ENCODE results near the gene DYNLT1. TPM values are rescaled to one million over a fixed set of nuclear protein-coding genes. Genes with fewer than 3 reads are reported as not detected.
"Not testable (repeated sequence)": the region's sequence is repeated elsewhere in the genome, so short reads cannot be mapped to it uniquely, and the experiment has no call there.

DYNLT1 gene
- total RNA-seq, 1 donor from 2014 or later, result 109 TPM

GRCh38 chr6:158642097-158642601 is 2.4 kb downstream of the DYNLT1 start:
- DNase-seq (ENCODE audit: low read depth), result peak; percentile 99

- DNase-seq (ENCODE audit: low read depth), result no peak
Measured at GRCh38 chr6:158640519-158640918, 4.0 kb downstream of the DYNLT1 start.

GRCh38 chr6:158639056-158639455 is 5.5 kb downstream of the DYNLT1 start:
- no peak for DNase-seq (ENCODE audit: low read depth)

- no peak for DNase-seq (ENCODE audit: low read depth)
Measured at GRCh38 chr6:158638324-158638854, 6.2 kb downstream of the DYNLT1 start.

GRCh38 chr6:158636778-158637177 is 7.8 kb downstream of the DYNLT1 start:
- no peak for DNase-seq (ENCODE audit: low read depth)

- DNase-seq (ENCODE audit: low read depth), result no peak
Measured at GRCh38 chr6:158635427-158636073, 9.0 kb downstream of the DYNLT1 start.

- no peak for DNase-seq (ENCODE audit: low read depth)
Measured at GRCh38 chr6:158634695-158635426, 9.7 kb downstream of the DYNLT1 start.

GRCh38 chr6:158633127-158633526 is 11.4 kb downstream of the DYNLT1 start:
- DNase-seq (ENCODE audit: low read depth), result no peak

- DNase-seq (ENCODE audit: low read depth), result not testable (repeated sequence)
Measured at GRCh38 chr6:158632538-158633119, 11.9 kb downstream of the DYNLT1 start.

GRCh38 chr6:158631678-158632537 is 12.6 kb downstream of the DYNLT1 start:
- DNase-seq (ENCODE audit: low read depth), result peak; percentile 76

GRCh38 chr6:158630938-158631616 is 13.5 kb downstream of the DYNLT1 start:
- no peak for DNase-seq (ENCODE audit: low read depth)

GRCh38 chr6:158629367-158630221 is 14.9 kb downstream of the DYNLT1 start:
- no peak for DNase-seq (ENCODE audit: low read depth)

- DNase-seq (ENCODE audit: low read depth), result no peak
Measured at GRCh38 chr6:158628542-158628941, 16.0 kb downstream of the DYNLT1 start.

- no peak for DNase-seq (ENCODE audit: low read depth)
Measured at GRCh38 chr6:158627940-158628211, 16.7 kb downstream of the DYNLT1 start.

- DNase-seq (ENCODE audit: low read depth), result no peak
Measured at GRCh38 chr6:158627168-158627939, 17.2 kb downstream of the DYNLT1 start.

- DNase-seq (ENCODE audit: low read depth), result no peak
Measured at GRCh38 chr6:158626360-158627167, 18.0 kb downstream of the DYNLT1 start.

- DNase-seq (ENCODE audit: low read depth), result no peak
Measured at GRCh38 chr6:158625881-158626305, 18.6 kb downstream of the DYNLT1 start.
